ENCODE measurements around the gene PROSER1.
"Not testable (repeated sequence)": the region's sequence is repeated elsewhere in the genome, so short reads cannot be mapped to it uniquely, and the experiment has no call there.

DNA sequence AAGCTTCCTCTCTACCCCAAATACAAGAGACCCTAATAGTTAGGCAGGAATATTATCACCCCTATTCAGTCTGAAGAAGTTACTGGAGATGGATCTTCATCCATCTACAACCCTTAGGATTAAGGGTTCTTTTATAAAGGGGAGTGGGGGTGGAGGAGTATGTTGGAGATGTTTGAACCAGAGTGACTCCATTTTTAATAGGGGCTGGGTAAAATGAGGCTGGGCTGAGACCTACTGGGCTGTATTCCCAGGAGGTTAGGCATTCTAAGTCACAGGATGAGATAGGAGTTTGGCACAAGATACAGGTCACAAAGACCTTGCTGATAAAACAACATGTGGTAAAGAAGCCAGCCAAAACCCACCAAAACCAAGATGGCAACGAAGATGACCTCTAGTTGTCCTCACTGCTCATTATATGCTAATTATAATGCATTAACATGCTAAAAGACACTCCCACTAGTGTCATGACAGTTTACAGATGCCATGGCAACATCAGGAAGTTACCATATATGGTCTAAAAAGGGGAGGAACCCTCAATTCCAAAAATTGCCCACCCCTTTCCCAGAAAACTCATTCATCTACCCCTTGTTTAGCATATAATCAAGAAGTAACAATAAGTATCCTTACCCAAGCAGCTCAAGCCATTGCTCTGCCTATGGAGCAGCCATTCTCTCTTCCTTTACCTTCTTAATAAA is 48.5 kb upstream of the PROSER1 start:
- TF ChIP-seq, protein P1, sequence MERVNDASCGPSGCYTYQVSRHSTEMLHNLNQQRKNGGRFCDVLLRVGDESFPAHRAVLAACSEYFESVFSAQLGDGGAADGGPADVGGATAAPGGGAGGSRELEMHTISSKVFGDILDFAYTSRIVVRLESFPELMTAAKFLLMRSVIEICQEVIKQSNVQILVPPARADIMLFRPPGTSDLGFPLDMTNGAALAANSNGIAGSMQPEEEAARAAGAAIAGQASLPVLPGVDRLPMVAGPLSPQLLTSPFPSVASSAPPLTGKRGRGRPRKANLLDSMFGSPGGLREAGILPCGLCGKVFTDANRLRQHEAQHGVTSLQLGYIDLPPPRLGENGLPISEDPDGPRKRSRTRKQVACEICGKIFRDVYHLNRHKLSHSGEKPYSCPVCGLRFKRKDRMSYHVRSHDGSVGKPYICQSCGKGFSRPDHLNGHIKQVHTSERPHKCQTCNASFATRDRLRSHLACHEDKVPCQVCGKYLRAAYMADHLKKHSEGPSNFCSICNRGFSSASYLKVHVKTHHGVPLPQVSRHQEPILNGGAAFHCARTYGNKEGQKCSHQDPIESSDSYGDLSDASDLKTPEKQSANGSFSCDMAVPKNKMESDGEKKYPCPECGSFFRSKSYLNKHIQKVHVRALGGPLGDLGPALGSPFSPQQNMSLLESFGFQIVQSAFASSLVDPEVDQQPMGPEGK (CRISPR knock-in tag; IDR thresholded peaks at IDR 0.05; ENCODE audit: borderline replicate concordance), result not testable (repeated sequence)
- not testable (repeated sequence) for TF ChIP-seq PPARA (CRISPR knock-in tag; IDR thresholded peaks at IDR 0.05; ENCODE audit: borderline replicate concordance); ZNF8 (CRISPR knock-in tag; IDR thresholded peaks at IDR 0.05); RARB (CRISPR knock-in tag; IDR thresholded peaks at IDR 0.05); ESRRG (CRISPR knock-in tag; IDR thresholded peaks at IDR 0.05); CSDC2 (CRISPR knock-in tag; IDR thresholded peaks at IDR 0.05); TCF4 (CRISPR knock-in tag; IDR thresholded peaks at IDR 0.05; ENCODE audit: borderline replicate concordance); ZFP30 (CRISPR knock-in tag; IDR thresholded peaks at IDR 0.05); ARNTL (CRISPR knock-in tag; IDR thresholded peaks at IDR 0.05; ENCODE audit: borderline replicate concordance, low read depth); OSR1 (CRISPR knock-in tag; IDR thresholded peaks at IDR 0.05); ZC3H10 (CRISPR knock-in tag; IDR thresholded peaks at IDR 0.05)
- TF ChIP-seq, protein P2, sequence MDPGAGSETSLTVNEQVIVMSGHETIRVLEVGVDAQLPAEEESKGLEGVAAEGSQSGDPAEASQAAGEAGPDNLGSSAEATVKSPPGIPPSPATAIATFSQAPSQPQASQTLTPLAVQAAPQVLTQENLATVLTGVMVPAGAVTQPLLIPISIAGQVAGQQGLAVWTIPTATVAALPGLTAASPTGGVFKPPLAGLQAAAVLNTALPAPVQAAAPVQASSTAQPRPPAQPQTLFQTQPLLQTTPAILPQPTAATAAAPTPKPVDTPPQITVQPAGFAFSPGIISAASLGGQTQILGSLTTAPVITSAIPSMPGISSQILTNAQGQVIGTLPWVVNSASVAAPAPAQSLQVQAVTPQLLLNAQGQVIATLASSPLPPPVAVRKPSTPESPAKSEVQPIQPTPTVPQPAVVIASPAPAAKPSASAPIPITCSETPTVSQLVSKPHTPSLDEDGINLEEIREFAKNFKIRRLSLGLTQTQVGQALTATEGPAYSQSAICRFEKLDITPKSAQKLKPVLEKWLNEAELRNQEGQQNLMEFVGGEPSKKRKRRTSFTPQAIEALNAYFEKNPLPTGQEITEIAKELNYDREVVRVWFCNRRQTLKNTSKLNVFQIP (CRISPR knock-in tag; IDR thresholded peaks at IDR 0.05; ENCODE audit: borderline replicate concordance, low read depth), result not testable (repeated sequence)
- TF ChIP-seq, protein P3, sequence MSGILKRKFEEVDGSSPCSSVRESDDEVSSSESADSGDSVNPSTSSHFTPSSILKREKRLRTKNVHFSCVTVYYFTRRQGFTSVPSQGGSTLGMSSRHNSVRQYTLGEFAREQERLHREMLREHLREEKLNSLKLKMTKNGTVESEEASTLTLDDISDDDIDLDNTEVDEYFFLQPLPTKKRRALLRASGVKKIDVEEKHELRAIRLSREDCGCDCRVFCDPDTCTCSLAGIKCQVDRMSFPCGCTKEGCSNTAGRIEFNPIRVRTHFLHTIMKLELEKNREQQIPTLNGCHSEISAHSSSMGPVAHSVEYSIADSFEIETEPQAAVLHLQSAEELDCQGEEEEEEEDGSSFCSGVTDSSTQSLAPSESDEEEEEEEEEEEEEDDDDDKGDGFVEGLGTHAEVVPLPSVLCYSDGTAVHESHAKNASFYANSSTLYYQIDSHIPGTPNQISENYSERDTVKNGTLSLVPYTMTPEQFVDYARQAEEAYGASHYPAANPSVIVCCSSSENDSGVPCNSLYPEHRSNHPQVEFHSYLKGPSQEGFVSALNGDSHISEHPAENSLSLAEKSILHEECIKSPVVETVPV (CRISPR knock-in tag; IDR thresholded peaks at IDR 0.05), result not testable (repeated sequence)

All from SK-N-SH treated with all-trans-retinoic acid at 6 μM for 48 hours (cell line).